ENCODE results near the gene CDC25A.

DNA sequence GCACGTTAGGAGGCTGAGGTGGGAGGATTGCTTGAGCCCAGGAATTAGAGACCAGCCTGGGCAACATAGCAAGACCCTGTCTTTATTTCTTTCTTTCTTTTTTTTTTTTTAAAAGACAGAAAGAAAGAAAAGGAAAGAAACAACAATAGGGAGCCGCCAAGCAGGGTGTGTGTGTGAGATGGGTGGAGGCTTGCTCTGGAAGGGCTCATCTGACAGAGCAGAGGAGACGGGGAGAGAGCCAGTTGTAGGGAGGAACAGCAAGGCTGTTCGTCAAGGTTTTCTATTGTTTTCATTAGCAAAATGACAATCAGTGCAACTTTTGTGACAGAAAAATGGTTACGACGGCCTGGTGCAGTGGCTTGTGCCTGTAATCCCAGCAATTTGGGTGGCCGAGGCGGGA lies 69.3 kb downstream of the CDC25A start:
- TF ChIP-seq POLR2A (IDR thresholded peaks at IDR 0.05): no peak
- TF ChIP-seq, protein P1, sequence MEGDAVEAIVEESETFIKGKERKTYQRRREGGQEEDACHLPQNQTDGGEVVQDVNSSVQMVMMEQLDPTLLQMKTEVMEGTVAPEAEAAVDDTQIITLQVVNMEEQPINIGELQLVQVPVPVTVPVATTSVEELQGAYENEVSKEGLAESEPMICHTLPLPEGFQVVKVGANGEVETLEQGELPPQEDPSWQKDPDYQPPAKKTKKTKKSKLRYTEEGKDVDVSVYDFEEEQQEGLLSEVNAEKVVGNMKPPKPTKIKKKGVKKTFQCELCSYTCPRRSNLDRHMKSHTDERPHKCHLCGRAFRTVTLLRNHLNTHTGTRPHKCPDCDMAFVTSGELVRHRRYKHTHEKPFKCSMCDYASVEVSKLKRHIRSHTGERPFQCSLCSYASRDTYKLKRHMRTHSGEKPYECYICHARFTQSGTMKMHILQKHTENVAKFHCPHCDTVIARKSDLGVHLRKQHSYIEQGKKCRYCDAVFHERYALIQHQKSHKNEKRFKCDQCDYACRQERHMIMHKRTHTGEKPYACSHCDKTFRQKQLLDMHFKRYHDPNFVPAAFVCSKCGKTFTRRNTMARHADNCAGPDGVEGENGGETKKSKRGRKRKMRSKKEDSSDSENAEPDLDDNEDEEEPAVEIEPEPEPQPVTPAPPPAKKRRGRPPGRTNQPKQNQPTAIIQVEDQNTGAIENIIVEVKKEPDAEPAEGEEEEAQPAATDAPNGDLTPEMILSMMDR (IDR thresholded peaks at IDR 0.05): no peak

Data from esophagus squamous epithelium (tissue), 4 donors.